NCI-H146 treated with DMSO at 0.1 percent for 48 hours (cell line): ENCODE data around the gene MEP1B.
"Not testable (repeated sequence)": the region's sequence is repeated elsewhere in the genome, so short reads cannot be mapped to it uniquely, and the experiment has no call there.

Source experiments
- DNase-seq: peaks from one replicate; lab custom pipeline; 2025; ENCODE audit not compliant: unreplicated experiment; lab: John Stamatoyannopoulos, UW

The MEP1B gene

GRCh38 chr18:32189790-32190189 is at the start of gene MEP1B:
MEP1B (plus strand) TSS chr18:32190039; CDS start chr18:32190071, 32 bp downstream.
- DNase-seq: no peak

GRCh38 chr18:32148185-32148870 is 41.5 kb upstream of the MEP1B start:
- no peak for DNase-seq

- no peak for DNase-seq
Observed at GRCh38 chr18:32152705-32153448, 37.0 kb upstream of the MEP1B start.

GRCh38 chr18:32156855-32157254 is 33.0 kb upstream of the MEP1B start:
- no peak for DNase-seq

- no peak for DNase-seq
Observed at GRCh38 chr18:32157580-32157979, 32.3 kb upstream of the MEP1B start.

- peak; percentile 97 for DNase-seq
Observed at GRCh38 chr18:32158108-32158624, 31.7 kb upstream of the MEP1B start.

- not testable (repeated sequence) for DNase-seq
Observed at GRCh38 chr18:32158631-32159030, 31.2 kb upstream of the MEP1B start.

- DNase-seq: no peak
Observed at GRCh38 chr18:32160547-32160946, 29.3 kb upstream of the MEP1B start.

GRCh38 chr18:32167980-32168730 is 21.7 kb upstream of the MEP1B start:
- no peak for DNase-seq

GRCh38 chr18:32173654-32174053 is 16.2 kb upstream of the MEP1B start:
- no peak for DNase-seq

- DNase-seq: no peak
Observed at GRCh38 chr18:32174719-32175118, 15.1 kb upstream of the MEP1B start.

- DNase-seq: no peak
Observed at GRCh38 chr18:32175265-32175664, 14.6 kb upstream of the MEP1B start.

GRCh38 chr18:32176745-32177144 is 13.1 kb upstream of the MEP1B start:
- DNase-seq: not testable (repeated sequence)

GRCh38 chr18:32177530-32177929 is 12.3 kb upstream of the MEP1B start:
- DNase-seq: peak; percentile 85

- no peak for DNase-seq
Observed at GRCh38 chr18:32183503-32183902, 6.3 kb upstream of the MEP1B start.

GRCh38 chr18:32190209-32190608 is 370 bp downstream of the MEP1B start:
- DNase-seq: no peak

- no peak for DNase-seq
Observed at GRCh38 chr18:32195881-32196815, 6.3 kb downstream of the MEP1B start.

GRCh38 chr18:32200766-32201165 is 10.9 kb downstream of the MEP1B start:
- DNase-seq: peak; percentile 34

- DNase-seq: no peak
Observed at GRCh38 chr18:32201948-32202672, 12.3 kb downstream of the MEP1B start.

- DNase-seq: no peak
Observed at GRCh38 chr18:32208023-32208422, 18.2 kb downstream of the MEP1B start.
